Stimulated activated memory B cell treated with anti-CD40 and anti-IgM and Interleukin-4, amounts not matched to agents 10 μg/mL and 1 μg/mL and 100 μg/mL, for 72 hours (primary cell): ENCODE measurements around the gene PM20D2.

ENCODE experiments used
- ATAC-seq: fragments of 150-1000 bp; cut with Tn5 transposase; 2 replicates; pipeline ENCODE4 v1.10.0; 2021
- H3K27ac Mint-ChIP-seq: one replicate; pipeline ENCODE4 v1.8.0; 2022; ENCODE audit warnings: mild to moderate bottlenecking, mixed read lengths
- H3K27me3 Mint-ChIP-seq: one replicate; pipeline ENCODE4 v1.8.0; 2022; ENCODE audit warnings: mixed read lengths
- H3K36me3 Mint-ChIP-seq: one replicate; pipeline ENCODE4 v1.8.0; 2022; ENCODE audit warnings: mixed read lengths
- H3K4me1 Mint-ChIP-seq: one replicate; pipeline ENCODE4 v1.8.0; 2022; ENCODE audit warnings: mixed read lengths
- H3K4me3 Mint-ChIP-seq: one replicate; pipeline ENCODE4 v1.8.0; 2022; ENCODE audit warnings: mild to moderate bottlenecking, moderate library complexity, mixed read lengths
- H3K9me3 Mint-ChIP-seq: one replicate; pipeline ENCODE4 v1.8.0; 2022; ENCODE audit warnings: mixed read lengths

The PM20D2 gene

DNA sequence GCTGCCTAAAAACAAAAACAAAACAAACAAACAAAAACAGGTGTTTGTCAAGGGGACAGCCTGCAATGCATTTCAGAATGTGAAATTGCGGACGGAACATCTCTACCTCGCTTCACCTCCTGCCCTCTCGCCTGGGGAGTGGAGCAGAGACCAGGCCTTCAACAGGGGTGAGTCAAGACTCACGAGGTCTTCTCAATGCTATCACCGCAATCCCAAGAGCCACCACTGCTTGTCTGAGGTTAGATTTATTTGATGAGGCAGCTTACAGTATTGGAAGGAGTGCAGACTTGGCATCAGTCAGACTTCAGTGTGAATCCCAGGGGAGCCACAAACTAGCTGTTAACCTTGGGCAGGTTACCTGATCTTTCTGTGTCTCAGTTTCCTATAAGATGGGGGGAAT, 63.6 kb downstream of the PM20D2 start:
- Mint-ChIP-seq H3K4me3 (no peak overlapping the region), H3K27ac (no peak overlapping the region), H3K9me3 (no peaks in the 10 kb centered on the region), H3K4me1 (no peaks in the 10 kb centered on the region), H3K36me3 (no peaks in the 10 kb centered on the region), H3K27me3 (peaks cover 13% of the 10 kb centered on the region)
- no peak for ATAC-seq

DNA sequence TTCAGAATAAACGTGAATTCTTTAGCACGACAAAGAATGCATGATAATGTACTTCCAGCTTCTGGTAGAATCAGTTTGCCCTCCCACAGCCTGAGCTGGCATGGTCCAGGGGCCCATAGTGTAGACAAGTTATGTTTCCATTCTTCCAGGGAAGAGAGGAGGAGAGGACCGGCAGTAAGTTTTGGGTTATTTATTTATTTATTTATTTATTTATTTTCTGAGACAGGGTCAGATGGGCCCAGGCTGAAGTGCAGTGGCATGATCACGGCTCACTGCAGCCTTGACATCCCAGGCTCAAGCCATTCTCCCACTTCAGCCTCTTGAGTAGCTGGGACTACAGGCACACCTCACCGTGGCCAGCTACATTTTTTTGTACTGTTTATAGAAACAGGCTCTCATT, 66.6 kb downstream of the PM20D2 start:
- Mint-ChIP-seq H3K9me3 (no peaks in the 10 kb centered on the region), H3K27ac (no peak overlapping the region), H3K4me3 (no peak overlapping the region), H3K36me3 (no peaks in the 10 kb centered on the region), H3K4me1 (peaks cover 2% of the 10 kb centered on the region), H3K27me3 (peaks cover 21% of the 10 kb centered on the region)
- ATAC-seq: no peak

GRCh38 chr6:89214197-89214596, 68.3 kb downstream of the PM20D2 start:
- no peak for ATAC-seq
- peaks cover 5% of the 10 kb centered on the region for H3K4me1 Mint-ChIP-seq
- H3K4me3 Mint-ChIP-seq: no peak overlapping the region
- H3K36me3 Mint-ChIP-seq: no peaks in the 10 kb centered on the region
- no peak overlapping the region for H3K27ac Mint-ChIP-seq
- H3K27me3 Mint-ChIP-seq: peaks cover 31% of the 10 kb centered on the region
- no peaks in the 10 kb centered on the region for H3K9me3 Mint-ChIP-seq
